ENCODE measurements around the gene NAXD.

The NAXD gene

GRCh38 chr13:110662777-110663443 lies 47.6 kb downstream of the NAXD start:
- H3K4me3 ChIP-seq (IDR thresholded peaks at IDR 0.05; ENCODE audit: insufficient read depth, low read depth, low read length), result no peak overlapping the region
- no peak overlapping the region for H2AFZ ChIP-seq (ENCODE audit: low read depth)
- no peak overlapping the region for H3K9ac ChIP-seq
- H3K36me3 ChIP-seq (ENCODE audit: insufficient read depth), result no peaks in the 10 kb centered on the region
- H3K4me1 ChIP-seq (ENCODE audit: low read depth, poor library complexity, severe bottlenecking), result no peaks in the 10 kb centered on the region
- H3K79me2 ChIP-seq (ENCODE audit: insufficient read depth, low read depth), result no peaks in the 10 kb centered on the region
- no peaks in the 10 kb centered on the region for H3K27me3 ChIP-seq (ENCODE audit: insufficient read depth, low read depth)
- H3K4me2 ChIP-seq, result no peak overlapping the region
- TF ChIP-seq, protein P1, sequence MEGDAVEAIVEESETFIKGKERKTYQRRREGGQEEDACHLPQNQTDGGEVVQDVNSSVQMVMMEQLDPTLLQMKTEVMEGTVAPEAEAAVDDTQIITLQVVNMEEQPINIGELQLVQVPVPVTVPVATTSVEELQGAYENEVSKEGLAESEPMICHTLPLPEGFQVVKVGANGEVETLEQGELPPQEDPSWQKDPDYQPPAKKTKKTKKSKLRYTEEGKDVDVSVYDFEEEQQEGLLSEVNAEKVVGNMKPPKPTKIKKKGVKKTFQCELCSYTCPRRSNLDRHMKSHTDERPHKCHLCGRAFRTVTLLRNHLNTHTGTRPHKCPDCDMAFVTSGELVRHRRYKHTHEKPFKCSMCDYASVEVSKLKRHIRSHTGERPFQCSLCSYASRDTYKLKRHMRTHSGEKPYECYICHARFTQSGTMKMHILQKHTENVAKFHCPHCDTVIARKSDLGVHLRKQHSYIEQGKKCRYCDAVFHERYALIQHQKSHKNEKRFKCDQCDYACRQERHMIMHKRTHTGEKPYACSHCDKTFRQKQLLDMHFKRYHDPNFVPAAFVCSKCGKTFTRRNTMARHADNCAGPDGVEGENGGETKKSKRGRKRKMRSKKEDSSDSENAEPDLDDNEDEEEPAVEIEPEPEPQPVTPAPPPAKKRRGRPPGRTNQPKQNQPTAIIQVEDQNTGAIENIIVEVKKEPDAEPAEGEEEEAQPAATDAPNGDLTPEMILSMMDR (conservative IDR thresholded peaks at IDR 0.05; ENCODE audit: low read depth, low read length), result no peak
- no peak overlapping the region for H3K27ac ChIP-seq
- H4K20me1 ChIP-seq (ENCODE audit: insufficient read depth), result no peaks in the 10 kb centered on the region

GRCh38 chr13:110663491-110663890 lies 48.1 kb downstream of the NAXD start:
- H3K4me3 ChIP-seq (IDR thresholded peaks at IDR 0.05; ENCODE audit: insufficient read depth, low read depth, low read length), result no peak overlapping the region
- no peaks in the 10 kb centered on the region for H3K36me3 ChIP-seq (ENCODE audit: insufficient read depth)
- TF ChIP-seq, protein P1 (conservative IDR thresholded peaks at IDR 0.05; ENCODE audit: low read depth, low read length), result no peak

GRCh38 chr13:110664041-110664440 lies 48.7 kb downstream of the NAXD start:
- H3K79me2 ChIP-seq (ENCODE audit: insufficient read depth, low read depth), result no peaks in the 10 kb centered on the region
- no peaks in the 10 kb centered on the region for H3K36me3 ChIP-seq (ENCODE audit: insufficient read depth)
- no peak overlapping the region for H3K9ac ChIP-seq
- H3K27ac ChIP-seq, result no peak overlapping the region
- no peaks in the 10 kb centered on the region for H4K20me1 ChIP-seq (ENCODE audit: insufficient read depth)
- no peak overlapping the region for H3K4me3 ChIP-seq (IDR thresholded peaks at IDR 0.05; ENCODE audit: insufficient read depth, low read depth, low read length)
- TF ChIP-seq, protein P1 (conservative IDR thresholded peaks at IDR 0.05; ENCODE audit: low read depth, low read length), result no peak
- H3K4me1 ChIP-seq (ENCODE audit: low read depth, poor library complexity, severe bottlenecking), result no peaks in the 10 kb centered on the region
- no peak overlapping the region for H2AFZ ChIP-seq (ENCODE audit: low read depth)
- no peak overlapping the region for H3K4me2 ChIP-seq
- H3K27me3 ChIP-seq (ENCODE audit: insufficient read depth, low read depth), result no peaks in the 10 kb centered on the region

More at GRCh38 chr13:110663491-110663890, 48.1 kb downstream of the NAXD start:
- H4K20me1 ChIP-seq (ENCODE audit: insufficient read depth), result no peaks in the 10 kb centered on the region
- H3K9ac ChIP-seq, result no peak overlapping the region
- no peak overlapping the region for H2AFZ ChIP-seq (ENCODE audit: low read depth)
- H3K27ac ChIP-seq, result no peak overlapping the region
- H3K4me1 ChIP-seq (ENCODE audit: low read depth, poor library complexity, severe bottlenecking), result no peaks in the 10 kb centered on the region
- H3K4me2 ChIP-seq, result no peak overlapping the region
- H3K79me2 ChIP-seq (ENCODE audit: insufficient read depth, low read depth), result no peaks in the 10 kb centered on the region
- no peaks in the 10 kb centered on the region for H3K27me3 ChIP-seq (ENCODE audit: insufficient read depth, low read depth)

DNA sequence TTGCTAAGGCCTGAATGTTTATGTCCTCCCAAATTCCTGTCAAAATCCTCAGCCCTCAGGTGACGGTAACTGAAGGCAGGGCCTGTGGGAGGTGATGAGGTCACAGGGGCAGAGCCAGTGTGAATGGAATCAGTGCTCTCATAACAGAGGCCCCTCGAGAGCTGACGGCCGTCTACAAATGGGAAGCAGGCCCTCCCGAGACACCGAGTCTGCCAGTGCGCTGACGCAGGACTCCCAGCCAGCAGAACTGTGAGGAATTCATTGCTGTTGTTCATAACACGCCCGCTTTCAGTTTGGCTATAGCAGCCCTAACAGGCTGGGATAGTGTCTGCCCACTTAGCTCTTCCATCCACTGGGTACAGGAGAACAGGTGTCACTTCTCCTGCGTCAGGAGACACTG lies 49.3 kb downstream of the NAXD start:
- TF ChIP-seq, protein P1 (conservative IDR thresholded peaks at IDR 0.05; ENCODE audit: low read depth, low read length), result no peak
- Histone ChIP-seq H2AFZ (ENCODE audit: low read depth) (no peak overlapping the region), H3K79me2 (ENCODE audit: insufficient read depth, low read depth) (no peaks in the 10 kb centered on the region), H3K9ac (no peak overlapping the region), H3K4me1 (ENCODE audit: low read depth, poor library complexity, severe bottlenecking) (no peaks in the 10 kb centered on the region), H3K27me3 (ENCODE audit: insufficient read depth, low read depth) (no peaks in the 10 kb centered on the region), H3K27ac (no peak overlapping the region), H3K4me3 (IDR thresholded peaks at IDR 0.05; ENCODE audit: insufficient read depth, low read depth, low read length) (no peak overlapping the region), H3K4me2 (no peak overlapping the region), H4K20me1 (ENCODE audit: insufficient read depth) (no peaks in the 10 kb centered on the region), H3K36me3 (ENCODE audit: insufficient read depth) (no peaks in the 10 kb centered on the region)
